GM13976 (cell line): ENCODE data around the gene BBS9.
A peak's percentile ranks its signal among the peaks of the same experiment; 100 is the strongest.
"Not testable (repeated sequence)": the region's sequence is repeated elsewhere in the genome, so short reads cannot be mapped to it uniquely, and the experiment has no call there.

Experiments used
- DNase-seq: peaks from one replicate; pipeline ENCODE4 v3.0.0; 2012; ENCODE audit warnings: low spot score
- CTCF ChIP-seq: IDR thresholded peaks from 2 replicates; pipeline ENCODE4 v1.5.1; 2012; ENCODE audit warnings: borderline replicate concordance, mild to moderate bottlenecking; ENCODE audit not compliant: insufficient read depth; ENCODE audit errors: extremely low read depth, missing control alignments, control extremely low read depth
- in situ Hi-C: fragments of 300-500 bp; cut with MboI; formaldehyde crosslinking; loops from one replicate; pipeline ENCODE4 v1.12.0; 2022; ENCODE audit warnings: low sequenced_read_pairs, mixed read lengths, inconsistent platforms; ENCODE audit not compliant: unreplicated experiment

The BBS9 gene

DNA sequence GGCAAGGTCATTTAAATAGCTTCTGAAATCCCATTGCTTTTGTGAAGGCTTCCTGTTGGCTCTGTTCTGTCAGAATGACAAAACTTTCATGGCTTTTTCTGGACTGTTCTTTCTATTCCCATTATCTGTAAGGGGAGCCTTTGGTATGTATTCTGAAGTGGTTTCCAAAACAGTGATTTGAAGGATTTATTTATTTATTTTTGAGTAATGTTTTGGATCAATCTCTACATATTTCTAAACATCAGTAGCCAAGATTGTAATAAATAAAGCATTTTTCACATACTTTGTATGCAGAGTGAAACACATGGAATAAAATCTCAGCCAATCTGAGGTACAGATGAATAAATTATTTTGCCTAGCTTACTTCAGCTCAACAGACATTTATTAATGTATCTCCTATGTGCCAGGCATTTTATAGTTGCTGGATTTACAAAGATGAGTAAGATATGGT is 121.1 kb downstream of the BBS9 start:
- in situ Hi-C loops: no loop called here
- no peak for TF ChIP-seq CTCF
- no peak for DNase-seq

- DNase-seq: no peak
- in situ Hi-C loops: no loop called here
- no peak for TF ChIP-seq CTCF
Measured at GRCh38 chr7:33251301-33251700, 121.9 kb downstream of the BBS9 start.

DNA sequence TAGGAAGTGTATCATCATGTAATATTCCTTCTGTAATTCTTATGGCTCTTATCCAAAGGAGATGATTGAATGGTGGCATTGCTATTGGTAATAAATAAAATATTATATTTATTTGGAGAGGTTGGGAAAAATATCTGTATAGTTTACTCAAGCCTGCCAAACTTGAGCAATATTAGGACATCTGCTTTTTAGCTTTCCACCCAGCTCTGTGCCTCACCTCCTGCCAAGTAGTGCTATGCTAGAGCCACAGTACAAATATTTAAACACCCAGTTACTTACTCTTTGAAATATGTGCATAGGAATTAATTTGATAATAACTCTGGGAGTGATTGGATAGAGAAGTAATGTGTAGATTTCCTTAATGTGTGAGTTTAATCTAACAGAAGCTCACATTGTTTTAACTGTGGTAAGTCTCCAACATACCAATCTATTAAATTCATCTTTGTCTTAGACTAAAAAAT is 129.2 kb downstream of the BBS9 start:
- in situ Hi-C loops: no loop called here
- TF ChIP-seq CTCF: no peak
- no peak for DNase-seq

DNA sequence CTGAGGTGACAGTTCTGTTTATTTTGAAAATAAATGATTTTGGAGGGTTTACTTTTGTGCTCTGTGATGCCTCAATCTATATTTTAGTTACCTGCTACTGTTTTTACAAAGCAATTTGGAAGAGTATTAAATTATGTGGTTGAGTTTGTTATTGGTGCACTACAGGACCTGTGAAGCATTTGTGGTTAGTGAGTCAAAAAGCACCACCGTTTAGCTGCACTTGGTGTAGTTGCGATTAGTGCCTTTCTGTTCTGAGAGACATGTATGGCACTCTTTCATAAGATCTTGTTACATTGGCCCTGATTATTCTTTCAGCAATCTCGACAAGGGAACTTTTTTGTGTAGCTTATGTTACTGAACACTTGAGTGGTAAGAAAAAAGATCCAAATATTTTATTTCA is 132.2 kb downstream of the BBS9 start:
- no peak for TF ChIP-seq CTCF
- in situ Hi-C loops: no loop called here

GRCh38 chr7:33262476-33262875 is 133.1 kb downstream of the BBS9 start:
- TF ChIP-seq CTCF: no peak
- DNase-seq: no peak
- in situ Hi-C loops: no loop called here

More for the DNA sequence above, 132.2 kb downstream of the BBS9 start:
- DNase-seq: peak; percentile 4

DNA sequence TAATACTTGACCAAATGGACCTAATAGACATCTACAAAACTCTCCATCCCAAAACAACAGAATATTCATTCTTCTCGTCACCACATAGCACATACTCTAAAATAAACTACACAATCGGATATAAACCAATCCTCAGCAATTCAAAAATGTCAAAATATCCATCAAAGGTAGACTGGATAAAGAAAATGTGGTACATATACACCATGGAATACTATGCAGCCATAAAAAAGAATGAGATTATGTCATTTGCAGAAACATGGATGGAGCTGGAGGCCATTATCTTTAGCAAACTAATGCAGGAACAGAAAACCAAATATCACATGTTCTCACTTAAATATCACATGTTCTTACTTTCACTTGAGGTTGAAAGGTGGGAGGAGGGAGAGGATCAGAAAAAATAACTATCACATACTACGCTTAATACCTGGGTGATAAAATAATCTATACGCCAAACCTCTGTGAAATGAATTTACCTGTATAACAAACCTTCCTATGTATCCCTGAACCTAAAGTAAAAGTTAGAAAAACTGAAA is 142.5 kb downstream of the BBS9 start:
- in situ Hi-C loops, DNase-seq: not testable (repeated sequence)

GRCh38 chr7:33273356-33273755 is 144.0 kb downstream of the BBS9 start:
- no peak for TF ChIP-seq CTCF
- in situ Hi-C loops: no loop called here

More at GRCh38 chr7:33273356-33273755, 144.0 kb downstream of the BBS9 start:
- no peak for DNase-seq
